Glomerular visceral epithelial cell (primary cell): Measurements from ENCODE around the gene PMF1.
A peak's percentile ranks its signal among the peaks of the same experiment; 100 is the strongest.

ENCODE experiments used
- DNase-seq: peaks from one replicate; pipeline ENCODE4 v3.0.0-alpha.2; 2016; ENCODE audit errors: extremely low spot score

The PMF1 gene

GRCh38 chr1:156236164-156236563 lies 23.4 kb downstream of the PMF1 start:
- DNase-seq: no peak

GRCh38 chr1:156238248-156238647 lies 25.4 kb downstream of the PMF1 start:
- DNase-seq: no peak

- peak; percentile 83 for DNase-seq
Observed at GRCh38 chr1:156241311-156241811, 28.6 kb downstream of the PMF1 start.

GRCh38 chr1:156241926-156242325 lies 29.1 kb downstream of the PMF1 start, which contains the start of gene BGLAP:
BGLAP (plus strand) TSS chr1:156242184; CDS start chr1:156242232, 48 bp downstream.
- no peak for DNase-seq

- no peak for DNase-seq
Observed at GRCh38 chr1:156242738-156243137, 29.9 kb downstream of the PMF1 start.

- no peak for DNase-seq
Observed at GRCh38 chr1:156244126-156244525, 31.3 kb downstream of the PMF1 start.

- no peak for DNase-seq
Observed at GRCh38 chr1:156244712-156245111, 31.9 kb downstream of the PMF1 start.

GRCh38 chr1:156245451-156246232 lies 32.8 kb downstream of the PMF1 start:
- DNase-seq: no peak

GRCh38 chr1:156246241-156246780 lies 33.5 kb downstream of the PMF1 start:
- DNase-seq: no peak

GRCh38 chr1:156246781-156247459 lies 34.1 kb downstream of the PMF1 start:
- DNase-seq: no peak

GRCh38 chr1:156247460-156248322 lies 34.9 kb downstream of the PMF1 start, which contains the start of gene PAQR6:
PAQR6 (minus strand) TSS chr1:156248056; CDS start chr1:156246731, 1,325 bp downstream.
- no peak for DNase-seq

GRCh38 chr1:156248323-156248683 lies 35.5 kb downstream of the PMF1 start:
- no peak for DNase-seq

GRCh38 chr1:156249593-156249992 lies 36.8 kb downstream of the PMF1 start:
- no peak for DNase-seq

GRCh38 chr1:156251527-156251926 lies 38.7 kb downstream of the PMF1 start:
- no peak for DNase-seq

- no peak for DNase-seq
Observed at GRCh38 chr1:156253634-156254033, 40.8 kb downstream of the PMF1 start.

GRCh38 chr1:156257711-156258110 lies 44.9 kb downstream of the PMF1 start:
- no peak for DNase-seq

GRCh38 chr1:156258859-156259258 lies 46.1 kb downstream of the PMF1 start:
- DNase-seq: no peak

- no peak for DNase-seq
Observed at GRCh38 chr1:156259805-156260204, 47.0 kb downstream of the PMF1 start.

- DNase-seq: no peak
Observed at GRCh38 chr1:156260896-156261295, 48.1 kb downstream of the PMF1 start.

GRCh38 chr1:156262461-156263287 lies 49.9 kb downstream of the PMF1 start:
- peak; percentile 34 for DNase-seq

GRCh38 chr1:156263288-156263655 lies 50.5 kb downstream of the PMF1 start:
- no peak for DNase-seq
